Subcutaneous adipose tissue (tissue), 4 donors: ENCODE results near the gene VASN. TPM values are rescaled to one million over a fixed set of nuclear protein-coding genes. Genes with fewer than 3 reads are reported as not detected.

Source experiments
- total RNA-seq, 4 donors: library from RNA; depleted of rRNA; stranded (reverse); fragments of >200 nt; gene quantifications; one replicate each; pipeline ENCODE4 v1.1.0, GENCODE V29; 2016
- TF ChIP-seq, protein P1 (sequence below): fragments of 450-650 bp; IDR thresholded peaks from one replicate; pipeline ENCODE4 v1.5.1; 2016; ENCODE audit warnings: low read depth, mild to moderate bottlenecking, control low read depth, antibody characterized with exemption, moderate library complexity

VASN gene
- total RNA-seq, 4 donors from 2014 or later = 13.7 to 34.9 (median 22.3) TPM

DNA sequence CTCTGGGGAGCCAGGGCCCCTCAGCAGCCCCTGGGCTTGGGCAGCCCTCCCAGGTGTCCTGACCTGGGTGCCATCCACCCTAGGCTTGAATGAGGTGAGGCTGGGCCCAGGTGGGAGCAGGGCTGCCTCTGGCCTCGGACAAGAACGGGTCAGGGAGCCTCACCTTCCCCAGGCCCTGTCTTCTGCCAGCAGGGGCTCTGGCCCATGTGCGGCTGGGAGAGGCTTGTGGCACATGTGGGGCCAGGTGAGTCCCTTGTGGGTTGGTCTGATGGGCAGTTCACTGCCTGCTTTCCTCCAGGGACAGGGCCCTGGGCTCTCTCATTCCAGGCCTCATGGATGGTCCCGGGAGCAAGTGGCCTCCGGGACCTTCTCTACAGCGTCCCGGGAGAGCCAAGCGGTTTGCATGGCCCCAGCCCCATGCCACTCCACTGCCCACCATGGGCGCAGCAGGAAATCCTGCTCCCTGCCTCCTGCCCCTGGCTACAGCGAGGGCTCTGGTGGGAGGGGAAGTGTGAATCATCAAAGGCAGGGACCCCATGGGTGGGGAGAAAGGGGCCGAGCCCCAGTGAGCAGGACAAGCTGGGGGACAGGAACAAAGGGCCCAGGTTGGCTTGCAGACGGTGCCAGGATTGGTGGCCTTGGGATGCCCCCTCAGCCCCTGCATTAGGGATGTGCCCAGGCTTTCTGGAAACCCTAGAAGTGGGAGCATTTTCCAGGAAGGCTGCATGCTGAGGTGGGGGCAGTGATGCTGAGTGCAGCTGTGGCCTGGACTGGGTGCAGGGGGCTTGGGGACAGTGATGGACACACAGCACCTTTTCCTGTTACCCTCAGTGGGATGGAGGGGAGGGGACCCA is 12.2 kb downstream of the VASN start:
- TF ChIP-seq, protein P1, sequence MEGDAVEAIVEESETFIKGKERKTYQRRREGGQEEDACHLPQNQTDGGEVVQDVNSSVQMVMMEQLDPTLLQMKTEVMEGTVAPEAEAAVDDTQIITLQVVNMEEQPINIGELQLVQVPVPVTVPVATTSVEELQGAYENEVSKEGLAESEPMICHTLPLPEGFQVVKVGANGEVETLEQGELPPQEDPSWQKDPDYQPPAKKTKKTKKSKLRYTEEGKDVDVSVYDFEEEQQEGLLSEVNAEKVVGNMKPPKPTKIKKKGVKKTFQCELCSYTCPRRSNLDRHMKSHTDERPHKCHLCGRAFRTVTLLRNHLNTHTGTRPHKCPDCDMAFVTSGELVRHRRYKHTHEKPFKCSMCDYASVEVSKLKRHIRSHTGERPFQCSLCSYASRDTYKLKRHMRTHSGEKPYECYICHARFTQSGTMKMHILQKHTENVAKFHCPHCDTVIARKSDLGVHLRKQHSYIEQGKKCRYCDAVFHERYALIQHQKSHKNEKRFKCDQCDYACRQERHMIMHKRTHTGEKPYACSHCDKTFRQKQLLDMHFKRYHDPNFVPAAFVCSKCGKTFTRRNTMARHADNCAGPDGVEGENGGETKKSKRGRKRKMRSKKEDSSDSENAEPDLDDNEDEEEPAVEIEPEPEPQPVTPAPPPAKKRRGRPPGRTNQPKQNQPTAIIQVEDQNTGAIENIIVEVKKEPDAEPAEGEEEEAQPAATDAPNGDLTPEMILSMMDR = no peak

DNA sequence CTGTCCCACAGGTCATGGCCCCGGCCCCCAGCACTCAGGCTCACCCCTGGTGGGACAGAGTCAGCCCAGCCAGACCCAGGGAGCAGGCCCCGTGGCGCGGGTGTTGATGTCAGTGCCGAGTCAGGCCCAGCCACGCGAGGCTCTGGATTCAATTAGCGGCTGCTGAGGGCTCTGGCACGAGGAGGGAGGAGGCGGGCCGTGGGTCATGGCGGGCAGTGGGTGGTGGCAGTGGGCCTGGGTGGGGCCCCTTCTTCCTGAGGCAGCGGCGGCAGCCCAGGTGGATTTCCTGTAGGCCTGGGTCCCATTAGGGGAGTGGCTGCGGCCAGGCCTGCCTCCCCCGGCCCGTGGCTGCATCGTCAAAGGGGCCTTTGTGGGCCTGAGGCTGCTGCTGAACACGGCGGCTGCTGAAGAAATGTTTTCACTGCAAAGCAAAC is 12.9 kb downstream of the VASN start:
- TF ChIP-seq, protein P1 = no peak

DNA sequence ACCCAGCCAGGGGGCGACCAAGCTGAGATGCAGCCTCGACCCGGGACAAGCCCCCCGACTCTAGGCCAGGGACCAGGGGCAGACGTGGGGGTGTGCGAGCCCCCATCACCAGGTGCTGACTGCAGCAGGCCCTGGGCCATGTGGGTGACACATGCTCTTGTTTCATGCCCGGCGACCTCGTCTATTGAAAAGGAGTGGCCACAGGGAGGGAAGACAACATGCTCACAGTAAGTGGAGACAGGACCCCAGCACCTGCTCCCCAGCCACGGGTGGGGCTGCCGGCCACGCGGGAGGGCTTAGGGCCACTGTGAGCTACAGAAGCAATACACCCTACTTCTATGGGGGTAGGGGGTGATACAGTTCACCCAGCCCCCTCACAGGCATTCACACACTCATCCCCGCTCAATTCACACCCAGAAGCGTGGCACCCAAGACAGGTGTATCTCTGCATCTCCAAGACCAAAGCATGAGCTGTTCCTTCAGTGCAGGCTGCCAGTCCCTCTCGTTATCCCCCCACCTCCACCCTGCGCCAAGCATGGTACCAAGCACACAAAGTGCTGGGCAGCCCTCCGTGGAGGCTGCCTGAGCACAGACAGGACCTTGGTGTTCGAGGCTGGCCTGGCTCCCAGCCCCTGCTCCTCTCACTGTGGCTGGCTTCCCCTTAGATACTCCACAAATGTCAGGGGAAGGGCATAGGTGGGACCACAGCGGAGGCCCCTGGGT is 13.6 kb downstream of the VASN start:
- TF ChIP-seq, protein P1 = no peak

DNA sequence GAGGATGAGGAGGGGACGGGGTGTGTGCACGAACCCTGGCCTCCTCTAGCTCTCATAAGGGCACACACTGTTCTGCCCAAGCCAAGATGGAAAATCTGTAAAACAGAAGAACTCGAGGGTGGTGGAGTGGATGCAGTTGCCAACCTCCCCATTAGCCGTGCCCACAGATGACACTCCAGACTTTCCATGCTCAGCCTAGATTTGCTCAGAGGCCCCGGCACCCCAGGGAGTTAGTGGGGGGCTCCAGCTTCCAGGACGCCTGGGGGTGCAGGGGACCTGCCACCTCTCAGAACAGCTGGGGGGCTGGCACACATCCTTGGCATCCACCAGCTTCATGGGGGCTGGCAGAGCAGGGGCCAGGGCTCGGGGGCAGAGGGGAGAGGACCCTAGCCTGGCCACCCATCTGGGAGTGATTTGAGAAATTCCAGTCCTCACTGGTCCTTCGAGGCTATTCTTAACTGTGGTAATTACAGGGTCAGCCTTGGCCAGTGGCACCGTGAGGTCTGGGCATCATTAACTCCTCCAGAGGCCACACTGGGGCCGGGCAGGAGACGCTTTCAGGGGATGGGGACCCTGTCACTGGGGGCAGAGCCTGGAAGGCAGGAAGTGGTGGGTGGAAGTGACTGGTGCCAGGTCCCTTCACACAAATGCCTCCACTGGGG is 14.3 kb downstream of the VASN start:
- TF ChIP-seq, protein P1 = no peak

DNA sequence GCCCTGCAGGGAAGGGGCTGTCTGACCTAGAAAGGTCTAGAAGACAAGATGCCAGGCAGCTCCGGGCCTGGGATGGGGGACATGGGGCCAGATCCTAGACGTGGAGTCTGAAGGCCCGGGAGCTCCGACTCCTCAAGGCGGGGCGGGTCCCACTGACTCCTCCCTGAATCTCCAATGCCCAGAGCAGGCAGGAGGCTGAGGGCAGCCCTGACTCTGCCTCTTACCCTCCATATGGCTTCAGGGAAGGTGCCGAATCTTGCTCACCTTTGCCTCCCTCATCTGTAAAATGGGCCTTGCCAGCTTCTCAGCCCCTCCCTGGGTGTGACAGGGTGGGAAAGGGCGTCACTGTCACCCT is 14.8 kb downstream of the VASN start:
- TF ChIP-seq, protein P1 = no peak

DNA sequence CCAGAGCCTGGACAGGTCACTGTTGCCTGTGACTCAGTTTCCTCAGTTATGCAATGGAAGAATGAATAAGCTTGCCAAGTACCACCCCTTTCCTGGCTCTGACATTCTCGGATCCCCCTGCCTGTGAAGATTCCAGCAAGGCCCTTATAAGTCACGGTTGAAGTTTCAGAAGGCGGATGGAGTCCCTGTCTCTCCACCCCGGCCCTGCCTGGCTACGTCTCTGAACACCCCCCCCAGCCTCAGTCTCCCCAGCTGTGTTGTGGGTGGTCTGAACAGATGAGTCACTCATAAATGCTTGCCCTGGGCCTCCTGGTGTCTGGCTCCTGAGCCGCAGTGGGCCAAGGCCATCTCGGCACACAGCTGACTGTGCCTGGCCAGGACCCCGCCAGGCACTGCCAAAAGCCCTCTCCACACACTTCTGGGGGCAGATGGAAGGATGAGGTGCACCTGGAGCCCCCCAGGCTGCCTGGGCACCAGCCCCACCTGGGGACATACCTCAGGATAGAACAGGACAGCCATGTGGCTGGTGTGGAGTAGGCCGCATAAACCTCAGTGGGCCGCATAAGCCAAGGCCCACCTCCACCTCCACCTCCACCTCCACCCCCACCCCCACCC is 15.4 kb downstream of the VASN start:
- TF ChIP-seq, protein P1 = no peak
